Activated naive CD4-positive, alpha-beta T cell treated with anti-CD3 and anti-CD28 coated beads, Interleukin-2, amount 50 U/mL, for 24 hours (primary cell): Measurements from ENCODE around the gene UQCRHL.
"Not testable (repeated sequence)": the region's sequence is repeated elsewhere in the genome, so short reads cannot be mapped to it uniquely, and the experiment has no call there.

Experiments
- H3K27ac Mint-ChIP-seq: one replicate; pipeline ENCODE4 v1.8.0; 2021; ENCODE audit warnings: mild to moderate bottlenecking, mixed read lengths
- H3K27me3 Mint-ChIP-seq: one replicate; pipeline ENCODE4 v1.8.0; 2021; ENCODE audit warnings: mixed read lengths
- H3K36me3 Mint-ChIP-seq: one replicate; pipeline ENCODE4 v1.8.0; 2021; ENCODE audit warnings: mixed read lengths
- H3K4me1 Mint-ChIP-seq: one replicate; pipeline ENCODE4 v1.8.0; 2021; ENCODE audit warnings: mixed read lengths
- H3K4me3 Mint-ChIP-seq: one replicate; pipeline ENCODE4 v1.8.0; 2021; ENCODE audit warnings: mild to moderate bottlenecking, mixed read lengths
- H3K9me3 Mint-ChIP-seq: one replicate; pipeline ENCODE4 v1.8.0; 2021; ENCODE audit warnings: mixed read lengths

The UQCRHL gene

DNA sequence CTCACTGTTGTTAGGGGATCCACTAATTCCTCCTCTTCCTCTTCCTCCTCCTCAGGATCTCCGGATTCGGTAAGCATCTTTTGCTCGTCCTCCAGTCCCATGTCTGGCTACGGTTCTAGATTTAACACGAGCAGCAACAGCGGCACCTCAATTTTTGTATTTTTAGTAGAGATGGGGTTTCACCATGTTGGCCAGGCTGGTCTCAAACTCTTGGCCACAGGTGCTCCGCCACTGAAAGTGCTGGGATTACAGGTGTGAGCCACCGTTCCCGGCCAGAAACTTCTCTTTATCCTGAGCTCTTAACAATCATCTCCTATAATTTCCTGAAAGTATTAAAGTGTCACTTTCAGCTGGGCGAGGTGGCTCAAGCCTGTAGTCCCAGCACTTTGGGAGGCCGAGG lies at the start of gene UQCRHL:
TSS of gene UQCRHL (minus strand) at position 101 of the 400 bp plus-strand sequence. CDS start at position 101, 0 bp downstream.
- H3K27ac Mint-ChIP-seq, H3K4me1 Mint-ChIP-seq, H3K36me3 Mint-ChIP-seq, H3K4me3 Mint-ChIP-seq, H3K9me3 Mint-ChIP-seq, H3K27me3 Mint-ChIP-seq: not testable (repeated sequence)

DNA sequence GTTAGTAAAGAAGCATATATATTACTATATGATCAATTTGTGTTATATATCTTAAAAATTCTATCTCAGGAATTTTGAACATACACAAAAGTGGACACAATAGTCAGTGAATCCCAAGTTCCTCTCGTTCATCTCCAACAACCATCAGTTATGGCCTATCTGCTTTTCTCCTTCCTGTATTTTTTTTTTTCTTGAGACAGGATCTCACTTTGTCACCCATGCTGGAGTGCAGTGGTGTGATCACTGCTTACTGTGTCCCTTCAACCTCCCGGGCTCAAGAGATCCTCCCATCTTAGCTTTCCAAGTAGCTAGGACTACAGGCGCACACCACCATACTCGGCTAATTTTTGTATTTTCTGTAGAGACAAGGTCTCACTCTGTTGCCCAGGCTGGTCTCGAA lies 49.4 kb upstream of the UQCRHL start:
- H3K27ac Mint-ChIP-seq, result no peak overlapping the region
- H3K4me3 Mint-ChIP-seq, result peak overlapping the region; percentile 19
- H3K4me1 Mint-ChIP-seq, result peaks cover 37% of the 10 kb centered on the region
- H3K36me3 Mint-ChIP-seq, result peaks cover 2% of the 10 kb centered on the region
- H3K9me3 Mint-ChIP-seq, result no peaks in the 10 kb centered on the region
- H3K27me3 Mint-ChIP-seq, result no peaks in the 10 kb centered on the region

DNA sequence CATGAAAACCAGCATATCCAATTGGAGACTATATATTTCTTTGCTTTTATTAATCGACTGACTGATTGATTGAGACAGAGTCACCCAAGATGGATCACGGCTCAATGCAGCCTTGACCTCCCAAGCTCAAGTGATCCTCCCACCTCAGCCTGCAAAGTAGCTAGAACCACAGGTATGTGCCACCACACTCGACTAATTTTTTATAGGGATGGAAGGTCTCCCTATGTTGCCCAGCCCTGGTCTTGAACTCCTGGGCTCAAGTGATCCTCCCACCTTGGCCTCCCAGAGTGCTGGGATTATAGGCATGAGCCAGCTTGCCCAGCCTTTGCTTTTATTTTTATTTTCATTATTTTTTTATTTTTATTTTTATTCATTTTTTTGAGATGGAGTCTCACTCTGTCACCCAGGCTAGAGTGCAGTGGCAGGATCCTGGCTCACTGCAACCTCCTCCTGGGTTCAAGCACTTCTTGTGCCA lies 45.4 kb upstream of the UQCRHL start:
- Mint-ChIP-seq H3K4me1 (peaks cover 46% of the 10 kb centered on the region), H3K9me3 (no peaks in the 10 kb centered on the region), H3K4me3 (no peak overlapping the region), H3K27ac (no peak overlapping the region), H3K36me3 (no peaks in the 10 kb centered on the region), H3K27me3 (no peaks in the 10 kb centered on the region)

DNA sequence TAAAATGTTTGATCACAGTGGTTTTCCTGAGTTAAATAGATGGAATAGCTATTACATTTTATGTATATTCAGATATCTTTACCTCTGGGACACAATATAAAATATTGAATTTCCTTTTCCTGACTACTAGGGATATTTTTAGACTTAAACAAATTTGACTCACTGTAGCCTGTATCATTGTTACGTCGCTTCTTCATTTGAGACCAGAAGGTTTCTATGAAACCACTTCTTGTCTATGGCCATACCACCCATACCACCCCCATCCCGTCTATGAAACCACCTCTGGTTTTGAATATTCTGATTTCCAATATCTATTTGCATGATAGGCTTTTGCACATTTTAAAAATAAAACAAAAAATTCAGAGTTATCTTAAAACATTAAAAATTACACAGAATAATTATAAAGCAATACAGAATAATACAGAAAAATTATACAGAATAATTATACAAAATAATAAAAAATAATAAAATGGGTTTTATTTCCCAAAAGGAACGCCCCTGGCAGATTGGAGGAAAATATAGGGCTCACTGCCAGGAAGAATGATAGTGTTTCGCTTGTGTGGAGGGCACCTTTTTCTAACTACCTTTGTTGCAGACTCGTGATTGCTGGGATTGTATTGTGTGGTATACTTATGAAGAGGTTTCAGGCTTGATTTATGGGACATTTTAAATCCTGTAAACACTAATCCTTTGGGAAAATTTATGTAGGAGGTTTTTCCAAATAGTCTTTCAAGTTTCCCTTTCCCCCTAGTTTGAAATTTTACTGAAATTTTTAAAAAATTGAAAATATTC lies 44.8 kb upstream of the UQCRHL start:
- no peaks in the 10 kb centered on the region for H3K9me3 Mint-ChIP-seq
- H3K36me3 Mint-ChIP-seq, result no peaks in the 10 kb centered on the region
- peak overlapping the region; percentile 73 for H3K4me3 Mint-ChIP-seq

DNA sequence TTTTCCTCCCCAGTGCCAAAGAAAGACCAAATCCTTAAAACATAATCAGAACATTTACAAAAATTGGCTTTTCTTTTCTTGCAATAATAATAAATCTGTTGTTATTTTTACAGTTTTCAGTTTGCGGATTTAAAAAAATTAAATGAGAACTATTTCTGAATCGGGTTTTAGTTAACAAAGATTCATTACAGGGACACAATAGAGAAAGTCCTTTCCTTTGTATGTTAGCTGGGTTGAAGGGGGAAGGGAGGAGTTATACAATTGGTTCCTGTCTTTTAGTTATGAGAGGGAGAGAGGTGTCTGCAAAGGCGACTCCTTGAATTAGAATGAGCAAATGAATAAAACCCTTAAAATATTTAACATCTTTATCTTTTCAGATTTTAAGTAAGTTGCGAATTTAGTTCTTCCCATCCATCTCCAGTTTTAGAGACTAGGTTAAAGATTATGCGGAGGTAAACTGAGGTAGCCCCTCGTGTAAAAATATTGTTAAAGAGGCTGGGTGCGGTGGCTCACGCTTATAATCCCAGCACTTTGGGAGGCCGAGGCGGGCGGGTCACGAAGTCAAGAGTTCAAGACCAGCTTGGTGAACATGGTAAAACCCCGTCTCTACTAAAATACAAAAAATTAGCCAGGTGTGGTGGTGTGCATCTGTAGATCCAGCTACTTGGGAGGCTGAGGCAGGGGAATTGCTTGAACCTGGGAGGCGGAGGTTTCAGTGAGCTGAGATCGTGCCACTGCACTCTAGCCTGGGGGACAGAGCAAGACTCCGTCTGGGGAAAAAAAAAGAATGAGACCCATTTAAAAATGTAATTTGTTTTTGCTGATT lies 44.0 kb upstream of the UQCRHL start:
- Mint-ChIP-seq H3K27me3 (no peaks in the 10 kb centered on the region), H3K27ac (peak overlapping the region; percentile 68), H3K9me3 (no peaks in the 10 kb centered on the region), H3K36me3 (no peaks in the 10 kb centered on the region), H3K4me1 (peaks cover 45% of the 10 kb centered on the region), H3K4me3 (peak overlapping the region; percentile 73)

More for the DNA sequence above, 44.8 kb upstream of the UQCRHL start:
- H3K27me3 Mint-ChIP-seq, result no peaks in the 10 kb centered on the region
- H3K27ac Mint-ChIP-seq, result no peak overlapping the region
- peaks cover 46% of the 10 kb centered on the region for H3K4me1 Mint-ChIP-seq

DNA sequence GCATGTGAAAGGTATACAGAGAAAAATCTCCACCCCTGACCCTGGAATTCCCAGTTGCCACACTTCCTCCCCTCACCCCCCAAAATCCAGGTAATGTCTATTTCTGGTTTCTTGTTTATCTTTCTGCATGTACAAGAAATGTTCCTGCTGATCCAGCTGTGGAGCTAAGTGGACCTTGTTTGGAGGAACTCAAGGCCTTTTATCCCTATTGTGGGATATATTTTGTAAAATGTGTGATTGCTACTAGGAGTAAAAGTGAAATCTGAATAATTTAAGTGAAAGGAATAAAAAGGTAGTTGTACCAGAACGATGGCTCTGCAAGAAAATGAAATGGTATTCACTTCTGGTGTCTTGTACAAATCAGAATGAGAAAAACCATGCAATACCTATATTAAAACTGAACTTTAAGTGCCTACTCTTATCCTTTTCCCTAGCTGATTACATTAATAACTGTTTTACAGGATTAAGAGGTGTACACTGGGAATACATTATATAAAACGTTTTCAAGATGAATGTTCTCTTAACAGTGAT lies 43.1 kb upstream of the UQCRHL start:
- peak overlapping the region; percentile 93 for H3K4me3 Mint-ChIP-seq
- H3K27me3 Mint-ChIP-seq, result no peaks in the 10 kb centered on the region
- H3K27ac Mint-ChIP-seq, result no peak overlapping the region
- H3K9me3 Mint-ChIP-seq, result no peaks in the 10 kb centered on the region
- no peaks in the 10 kb centered on the region for H3K36me3 Mint-ChIP-seq
- H3K4me1 Mint-ChIP-seq, result peaks cover 48% of the 10 kb centered on the region

DNA sequence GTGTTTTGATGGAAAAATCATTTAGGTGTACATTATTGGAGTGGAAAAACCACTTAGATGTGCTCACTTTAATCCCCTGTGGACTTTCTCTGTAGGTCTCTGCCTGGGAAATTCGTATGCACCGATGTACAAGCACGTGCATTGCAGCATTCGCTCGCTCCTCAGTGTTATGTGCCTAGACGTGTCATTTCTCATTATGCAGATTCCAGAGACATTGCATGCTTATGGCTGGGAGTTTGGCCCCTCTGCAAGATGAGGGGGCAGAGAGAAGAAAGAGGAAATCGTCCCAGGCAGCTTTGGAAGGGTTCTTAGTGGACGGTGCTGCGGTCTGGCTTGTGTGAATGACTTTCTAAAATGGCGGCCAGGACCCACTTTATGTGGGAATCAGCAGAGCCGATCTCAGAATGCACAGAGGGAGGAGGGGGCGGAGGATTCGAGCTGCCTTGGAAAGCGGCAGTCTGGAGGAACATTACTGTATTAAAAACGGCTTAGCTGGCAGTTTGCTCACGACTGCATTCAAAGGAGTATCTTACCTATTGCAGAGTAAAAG lies 42.4 kb upstream of the UQCRHL start:
- peak overlapping the region; percentile 97 for H3K27ac Mint-ChIP-seq
- peaks cover 49% of the 10 kb centered on the region for H3K4me1 Mint-ChIP-seq
- no peaks in the 10 kb centered on the region for H3K36me3 Mint-ChIP-seq
- H3K4me3 Mint-ChIP-seq, result peak overlapping the region; percentile 93
- H3K9me3 Mint-ChIP-seq, result no peaks in the 10 kb centered on the region
- no peaks in the 10 kb centered on the region for H3K27me3 Mint-ChIP-seq

DNA sequence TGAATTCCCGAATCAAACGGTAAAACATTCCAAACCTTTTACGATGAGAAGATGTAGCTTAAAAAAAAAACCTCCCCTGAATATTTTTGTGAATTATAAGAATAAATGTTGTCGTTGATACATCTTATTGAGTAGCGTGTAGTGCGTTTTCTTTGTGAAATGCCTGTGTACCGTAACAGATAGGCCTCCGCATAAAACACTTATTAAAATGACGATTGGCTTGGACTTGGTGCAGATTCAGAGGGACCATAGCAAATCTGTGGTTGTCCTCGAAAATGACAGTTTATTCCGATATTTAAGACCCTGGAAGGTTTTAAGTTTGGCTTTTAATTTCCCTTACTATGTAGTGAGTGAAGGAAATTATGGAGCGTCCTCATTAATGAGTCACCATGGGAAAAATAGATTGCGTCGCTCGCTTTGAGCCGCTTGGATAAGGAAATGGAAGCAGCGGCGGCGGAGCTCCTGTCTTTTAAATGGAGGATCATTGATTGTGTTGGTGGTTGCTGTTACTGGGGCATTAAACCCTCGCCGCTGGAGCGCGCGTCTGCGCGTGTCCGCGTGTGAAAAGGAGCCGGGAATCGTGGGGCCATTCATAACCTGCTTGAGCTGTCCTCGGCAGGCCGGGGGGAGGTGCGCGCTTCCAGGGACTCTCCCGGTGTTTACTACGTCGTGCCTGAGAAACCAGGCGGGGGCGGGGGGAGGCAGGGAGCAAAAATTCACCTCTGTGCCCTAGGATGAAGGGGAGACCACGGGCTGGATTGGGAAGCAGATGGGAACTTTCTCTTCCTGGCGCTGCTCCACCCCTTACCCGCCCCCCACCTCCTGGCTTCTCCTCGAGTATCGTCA lies 41.7 kb upstream of the UQCRHL start:
- H3K27ac Mint-ChIP-seq, result peak overlapping the region; percentile 97
- H3K36me3 Mint-ChIP-seq, result no peaks in the 10 kb centered on the region
- peaks cover 46% of the 10 kb centered on the region for H3K4me1 Mint-ChIP-seq
- H3K27me3 Mint-ChIP-seq, result no peaks in the 10 kb centered on the region
- peak overlapping the region; percentile 93 for H3K4me3 Mint-ChIP-seq
- no peaks in the 10 kb centered on the region for H3K9me3 Mint-ChIP-seq

DNA sequence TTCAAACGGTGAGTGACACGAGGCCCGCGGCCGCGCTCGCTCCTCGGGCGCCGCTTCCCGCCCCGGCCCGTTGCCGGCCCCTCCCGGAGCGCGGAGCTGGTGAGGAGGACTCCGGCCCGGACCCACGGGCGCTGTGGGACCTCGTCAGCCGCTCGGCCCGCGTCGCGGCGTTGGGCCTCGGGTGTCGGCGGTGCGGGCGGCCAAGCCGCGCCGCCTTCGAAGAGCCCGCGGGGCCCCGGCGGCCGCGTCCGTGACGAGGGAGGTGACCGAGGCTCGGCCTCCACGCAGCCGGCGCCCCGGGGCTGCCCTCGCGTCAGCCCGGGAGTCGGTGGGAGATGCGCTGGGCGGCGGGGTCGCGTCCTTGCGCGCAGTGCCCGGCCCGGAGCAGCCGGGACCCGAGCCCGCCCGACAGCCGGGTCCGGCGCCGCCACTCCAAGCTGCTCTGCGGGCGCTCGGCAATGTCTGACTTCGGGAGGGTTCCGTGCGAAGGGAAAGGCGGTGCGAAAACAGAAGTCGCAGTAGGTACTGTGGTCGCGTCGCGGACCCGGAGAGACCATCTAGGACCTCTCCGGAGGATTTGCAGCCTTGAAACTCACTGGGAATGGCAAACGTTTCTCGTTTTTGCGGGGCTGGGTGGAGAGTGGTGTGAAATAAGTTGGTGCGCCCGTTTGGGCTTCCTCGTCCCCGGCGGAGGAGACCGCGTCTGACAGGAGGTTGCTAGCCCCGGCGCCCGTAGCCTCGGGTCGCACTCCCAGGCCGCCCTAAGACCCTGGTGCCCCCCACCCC lies 40.9 kb upstream of the UQCRHL start:
- H3K27ac Mint-ChIP-seq, result peak overlapping the region; percentile 97
- peak overlapping the region; percentile 93 for H3K4me3 Mint-ChIP-seq
- H3K4me1 Mint-ChIP-seq, result peaks cover 51% of the 10 kb centered on the region
- no peaks in the 10 kb centered on the region for H3K27me3 Mint-ChIP-seq
- H3K36me3 Mint-ChIP-seq, result no peaks in the 10 kb centered on the region
- no peaks in the 10 kb centered on the region for H3K9me3 Mint-ChIP-seq

DNA sequence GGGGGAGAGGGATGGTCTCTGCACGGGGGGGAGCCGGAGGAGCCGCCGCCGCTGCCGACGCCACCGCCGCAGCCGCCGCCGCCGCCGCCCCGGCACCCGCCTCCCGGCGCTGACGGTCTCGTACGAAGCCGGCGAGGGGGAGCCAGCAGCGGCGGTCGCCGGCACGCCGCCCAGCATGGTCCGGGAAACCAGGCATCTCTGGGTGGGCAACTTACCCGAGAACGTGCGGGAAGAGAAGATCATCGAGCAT lies 40.4 kb upstream of the UQCRHL start:
- no peaks in the 10 kb centered on the region for H3K9me3 Mint-ChIP-seq
- no peaks in the 10 kb centered on the region for H3K36me3 Mint-ChIP-seq
- peak overlapping the region; percentile 85 for H3K27ac Mint-ChIP-seq
- peak overlapping the region; percentile 91 for H3K4me3 Mint-ChIP-seq
- H3K4me1 Mint-ChIP-seq, result peaks cover 50% of the 10 kb centered on the region
- no peaks in the 10 kb centered on the region for H3K27me3 Mint-ChIP-seq

DNA sequence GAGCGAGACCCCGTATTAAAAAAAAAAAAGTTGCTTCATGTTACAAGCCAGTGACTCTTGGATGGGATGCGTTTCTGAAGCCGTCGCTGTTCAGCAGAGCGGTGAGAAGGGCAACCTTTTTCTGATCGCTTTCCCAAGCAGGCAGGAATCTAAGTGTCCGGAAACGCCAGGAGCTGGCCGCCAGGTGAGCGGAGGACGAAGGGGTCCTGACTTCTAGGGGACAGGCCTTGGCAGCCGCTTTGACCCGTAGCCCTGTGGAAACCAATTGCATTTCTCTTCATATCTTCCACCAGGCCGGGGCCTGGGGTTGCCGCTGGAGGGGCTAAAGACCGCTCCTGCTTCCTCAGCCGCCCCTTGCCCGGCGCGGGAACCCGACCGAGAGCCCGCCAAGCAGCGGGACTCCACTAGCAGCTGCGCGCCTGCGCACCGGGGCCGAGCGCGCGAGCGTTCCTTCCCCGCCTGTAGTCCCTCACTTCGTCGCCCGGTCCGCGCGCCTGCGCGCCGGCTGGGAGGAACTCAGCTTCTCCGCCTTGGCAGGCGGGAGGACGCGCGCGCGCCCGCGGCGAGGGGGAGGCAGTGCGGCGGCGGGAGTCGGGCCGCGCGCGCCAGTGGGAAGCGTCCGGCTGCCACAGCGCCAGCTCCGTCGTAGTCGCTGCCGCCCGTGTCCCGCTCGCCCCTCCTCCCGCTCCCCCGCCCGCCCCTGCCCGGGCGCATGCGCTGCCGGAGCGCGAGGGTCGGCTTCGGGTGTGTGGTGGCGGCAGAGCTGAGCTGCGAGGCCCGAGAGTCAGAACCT lies 39.8 kb upstream of the UQCRHL start, which contains the start of gene SPEN:
TSS of gene SPEN (plus strand) at position 608 of the 793 bp plus-strand sequence. CDS start 361 bp downstream, outside the sequence.
- Mint-ChIP-seq H3K4me3 (peak within 1 kb of the TSS; percentile 93), H3K9me3 (no peaks in the 10 kb centered on the region), H3K27me3 (no peaks in the 10 kb centered on the region), H3K36me3 (no peaks in the 10 kb centered on the region), H3K27ac (peak within 1 kb of the TSS; percentile 97), H3K4me1 (peaks cover 45% of the 10 kb centered on the region)

DNA sequence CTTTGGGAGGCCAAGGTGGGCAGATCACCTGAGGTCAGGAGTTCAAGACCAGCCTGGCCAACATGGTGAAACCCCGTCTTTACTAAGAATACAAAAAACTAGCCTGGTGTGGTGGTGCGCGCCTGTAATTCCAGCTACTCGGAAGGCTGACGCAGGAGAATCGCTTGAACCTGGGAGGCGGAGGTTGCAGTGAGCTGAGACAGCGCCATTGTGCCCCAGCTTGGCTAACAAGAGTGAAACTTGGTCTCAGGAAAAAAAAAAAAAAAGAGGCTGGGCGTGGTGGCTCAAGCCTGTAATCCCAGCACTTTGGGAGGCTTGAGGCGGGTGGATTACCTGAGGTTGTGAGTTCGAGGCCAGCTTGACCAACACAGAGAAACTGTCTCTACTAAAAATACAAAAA lies 38.6 kb upstream of the UQCRHL start:
- not testable (repeated sequence) for H3K36me3 Mint-ChIP-seq, H3K27me3 Mint-ChIP-seq, H3K9me3 Mint-ChIP-seq
- Mint-ChIP-seq H3K4me1 (peaks cover 33% of the 10 kb centered on the region), H3K4me3 (peak overlapping the region; percentile 55), H3K27ac (peak overlapping the region; percentile 62)

DNA sequence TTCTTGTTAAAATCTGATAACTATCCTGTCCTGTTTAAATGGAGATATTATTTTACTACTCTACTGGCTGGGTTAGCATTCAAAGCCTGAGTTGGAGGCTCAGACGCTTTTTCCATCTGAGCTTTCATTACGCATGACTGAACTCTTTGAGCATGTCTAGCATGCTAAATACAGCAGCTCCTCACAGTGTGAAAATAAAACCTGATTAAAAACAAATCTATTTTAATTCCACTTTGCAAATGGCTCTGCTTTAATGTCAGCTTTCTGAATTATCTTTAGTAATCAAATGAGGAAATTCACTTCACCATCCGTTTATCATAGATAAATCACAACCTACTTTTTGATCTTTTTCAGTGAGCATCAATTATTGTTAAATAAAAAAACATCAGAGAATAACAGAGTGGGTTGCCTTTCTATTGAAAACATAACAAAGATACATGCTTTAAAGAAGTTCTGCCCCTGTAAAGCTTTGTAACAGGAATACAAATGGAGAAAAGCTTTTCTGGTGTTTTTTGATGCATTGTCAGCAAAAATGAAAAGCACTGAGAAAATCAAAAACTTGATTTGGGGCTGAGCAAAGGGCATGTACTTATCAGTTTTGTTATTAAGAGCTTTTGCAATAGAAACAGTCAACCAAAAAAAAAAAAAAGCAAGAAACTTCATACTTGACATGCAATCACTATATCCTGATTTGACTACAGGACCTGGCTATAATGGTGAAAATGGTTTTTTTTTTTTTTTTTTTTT lies 36.5 kb upstream of the UQCRHL start:
- Mint-ChIP-seq H3K4me3 (no peak overlapping the region), H3K27me3 (no peaks in the 10 kb centered on the region), H3K9me3 (no peaks in the 10 kb centered on the region), H3K36me3 (no peaks in the 10 kb centered on the region), H3K4me1 (peaks cover 20% of the 10 kb centered on the region), H3K27ac (no peak overlapping the region)
